NCI-H146 (cell line): Measurements from ENCODE around the gene RNF212.
"Not testable (repeated sequence)": the region's sequence is repeated elsewhere in the genome, so short reads cannot be mapped to it uniquely, and the experiment has no call there.

Experiments used
- DNase-seq: peaks from one replicate; lab custom pipeline; 2025; lab: John Stamatoyannopoulos, UW

RNF212 gene

GRCh38 chr4:1113311-1114009, at the start of gene RNF212:
TSS of gene RNF212 (minus strand) at chr4:1113564. CDS start at chr4:1113464, 100 bp downstream.
- no peak for DNase-seq

- no peak for DNase-seq
Measured at GRCh38 chr4:1160351-1160750, 47.0 kb upstream of the RNF212 start.

GRCh38 chr4:1156069-1156468, 42.7 kb upstream of the RNF212 start:
- DNase-seq, result no peak

- DNase-seq, result no peak
Measured at GRCh38 chr4:1155314-1155713, 42.0 kb upstream of the RNF212 start.

GRCh38 chr4:1154523-1155182, 41.3 kb upstream of the RNF212 start:
- DNase-seq, result no peak

GRCh38 chr4:1154126-1154522, 40.8 kb upstream of the RNF212 start:
- DNase-seq, result no peak

GRCh38 chr4:1153567-1154090, 40.3 kb upstream of the RNF212 start:
- DNase-seq, result no peak

- DNase-seq, result no peak
Measured at GRCh38 chr4:1152290-1152689, 38.9 kb upstream of the RNF212 start.

- DNase-seq, result no peak
Measured at GRCh38 chr4:1151541-1151940, 38.2 kb upstream of the RNF212 start.

GRCh38 chr4:1150875-1151274, 37.5 kb upstream of the RNF212 start:
- DNase-seq, result no peak

GRCh38 chr4:1139860-1140259, 26.5 kb upstream of the RNF212 start:
- no peak for DNase-seq

GRCh38 chr4:1137850-1138249, 24.5 kb upstream of the RNF212 start:
- no peak for DNase-seq

- DNase-seq, result no peak
Measured at GRCh38 chr4:1137063-1137776, 23.9 kb upstream of the RNF212 start.

- DNase-seq, result no peak
Measured at GRCh38 chr4:1136048-1136447, 22.7 kb upstream of the RNF212 start.

- no peak for DNase-seq
Measured at GRCh38 chr4:1133033-1133432, 19.7 kb upstream of the RNF212 start.

GRCh38 chr4:1130316-1131186, 17.2 kb upstream of the RNF212 start:
- DNase-seq, result peak; percentile 42

- DNase-seq, result no peak
Measured at GRCh38 chr4:1126506-1126905, 13.1 kb upstream of the RNF212 start.

- not testable (repeated sequence) for DNase-seq
Measured at GRCh38 chr4:1125466-1125865, 12.1 kb upstream of the RNF212 start.

- no peak for DNase-seq
Measured at GRCh38 chr4:1124818-1125217, 11.5 kb upstream of the RNF212 start.

- DNase-seq, result no peak
Measured at GRCh38 chr4:1122505-1122904, 9.1 kb upstream of the RNF212 start.

- no peak for DNase-seq
Measured at GRCh38 chr4:1116838-1117237, 3.5 kb upstream of the RNF212 start.
